Measurements from ENCODE around the gene TMOD1. TPM values are rescaled to one million over a fixed set of nuclear protein-coding genes. Genes with fewer than 3 reads are reported as not detected.
"Not testable (repeated sequence)": the region's sequence is repeated elsewhere in the genome, so short reads cannot be mapped to it uniquely, and the experiment has no call there.

The TMOD1 gene
- total and polyA plus RNA-seq, 2 of the 8 experiments (the other 6 are each of a cell fraction or from before 2014, with no cell fraction given): 0.17 to 0.88 TPM

- not testable (repeated sequence) for H3K4ac ChIP-seq (replicated peaks; ENCODE audit: insufficient read length, low read depth, low read length); H3K18ac ChIP-seq (ENCODE audit: extremely low read depth, low read length); H4K91ac ChIP-seq (replicated peaks; ENCODE audit: insufficient read length, low read length); H2BK20ac ChIP-seq (ENCODE audit: low read length); H3K4me2 ChIP-seq (ENCODE audit: insufficient read depth in 1 of 2, low read depth in 2 of 2, low read length in 2 of 2); H3K4me3 ChIP-seq (ENCODE audit: extremely low read depth in 1 of 4, insufficient read depth in 2 of 4, low read depth in 3 of 4, low read length in 4 of 4); H4K8ac ChIP-seq (ENCODE audit: extremely low read depth, insufficient read depth, low read length); H4K5ac ChIP-seq (ENCODE audit: insufficient read length, low read depth, low read length); H2AK5ac ChIP-seq (ENCODE audit: low read depth, low read length); H3K14ac ChIP-seq (ENCODE audit: insufficient read length); H2BK15ac ChIP-seq (ENCODE audit: low read length); H2BK12ac ChIP-seq (ENCODE audit: low read depth, low read length); H2AFZ ChIP-seq (ENCODE audit: low read length); H3K23ac ChIP-seq (ENCODE audit: insufficient read length); H3K79me1 ChIP-seq (ENCODE audit: low read depth, low read length); H3K9me3 ChIP-seq (ENCODE audit: insufficient read depth in 2 of 2, low read depth in 1 of 2, low read length in 1 of 2); H3K27me3 ChIP-seq (replicated peaks in 1 of 4; ENCODE audit: control insufficient read depth in 3 of 4, extremely low read depth in 1 of 4, insufficient read depth in 3 of 4, low read length in 3 of 4); H3K56ac ChIP-seq (replicated peaks; ENCODE audit: insufficient read length, low read depth, low read length); H3K36me3 ChIP-seq (ENCODE audit: control insufficient read depth in 2 of 4, insufficient read depth in 4 of 4, low read length in 3 of 4); H3K27ac ChIP-seq (ENCODE audit: low read depth, low read length); H3K9ac ChIP-seq (replicated peaks in 1 of 4; ENCODE audit: extremely low read depth in 1 of 4, low read depth in 3 of 4, low read length in 3 of 4); H2BK5ac ChIP-seq (ENCODE audit: low read depth, low read length); FAIRE-seq; H4K20me1 ChIP-seq (replicated peaks in 1 of 2; ENCODE audit: control insufficient read depth in 1 of 2, insufficient read depth in 2 of 2, low read length in 2 of 2); H3K4me1 ChIP-seq (replicated peaks in 1 of 4; ENCODE audit: control insufficient read depth in 3 of 4, insufficient read depth in 4 of 4, low read length in 3 of 4); H3K23me2 ChIP-seq (ENCODE audit: low read depth, low read length); H2BK120ac ChIP-seq (replicated peaks; ENCODE audit: low read depth, low read length); H3K79me2 ChIP-seq (ENCODE audit: control insufficient read depth in 1 of 2, insufficient read depth in 2 of 2, low read length in 2 of 2)
- ChIA-PET CTCF (ENCODE audit: partially characterized antibody) (interaction anchor here (0.7 to 3.2 kb wide), 5 partner anchors 9 to 106 kb away, joined by 3 to 14 read pairs (median 4); no protein-coding TSS in a partner anchor), POLR2A (ENCODE audit: partially characterized antibody) (interaction anchor here (0.7 to 1.1 kb wide), 2 partner anchors 24 to 73 kb away, joined by 3 read pairs; no protein-coding TSS in a partner anchor)
- DNase-seq (ENCODE audit: low read depth in 1 of 2, low spot score in 2 of 2): peak in 1 of 2 experiments; percentile 33
- 90% methylated on average over 21 of the region's 21 CpGs; no CpG with 5 or more reads in 1 of the 2 experiments for WGBS, 2 experiments (ENCODE audit: extremely low coverage in 1 of 2, insufficient coverage in 1 of 2, insufficient read length in 1 of 2, insufficient replicate concordance in 2 of 2, low coverage in 1 of 2, low lambda C conversion rate in 2 of 2, missing lambda C conversion rate in 1 of 2)
Measured at GRCh38 chr9:97574921-97575672, 73.6 kb downstream of the TMOD1 start.

All from H1 (cell line).